ENCODE data around the gene MYH7.

Gene MYH7

DNA sequence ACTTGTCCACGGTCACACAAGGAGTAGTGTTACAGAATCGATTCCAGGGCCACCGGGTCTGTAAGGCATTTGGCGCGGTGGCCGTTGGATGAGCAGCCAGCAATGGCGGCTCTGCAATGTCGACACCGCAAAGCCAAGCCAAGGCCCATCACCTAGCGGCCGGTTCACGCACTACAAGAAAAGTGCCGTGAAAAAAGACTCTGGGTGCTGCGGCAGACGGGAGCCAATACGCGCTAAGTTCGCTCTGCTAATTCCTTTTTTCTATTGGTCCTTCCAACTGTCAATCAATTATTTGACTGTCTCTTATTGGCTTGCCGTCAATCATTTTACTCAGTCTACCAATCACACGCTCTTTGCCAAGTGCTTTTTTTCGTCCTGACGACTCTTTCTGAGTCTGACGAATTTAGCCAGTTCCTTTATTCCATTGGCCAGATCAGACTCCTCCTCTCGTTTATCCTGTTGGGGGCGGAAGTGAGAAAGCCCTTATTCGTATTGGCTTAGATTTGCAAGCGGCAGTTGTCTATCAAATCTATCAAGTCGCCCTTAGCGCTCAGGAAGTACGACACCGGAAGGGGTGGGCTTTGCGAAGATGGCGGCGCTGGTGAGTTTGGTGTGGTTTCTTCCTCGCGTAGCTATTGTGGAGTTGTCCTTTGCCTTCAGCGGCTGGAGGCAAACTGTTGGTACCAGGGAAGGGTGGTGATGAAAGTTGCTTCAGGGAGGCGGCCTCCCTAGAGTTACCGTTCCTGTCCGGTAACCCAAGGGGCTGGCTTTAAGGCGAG, 33.9 kb upstream of the MYH7 start, which contains the start of gene NGDN:
Gene NGDN, plus strand, starts transcription at position 577 of the 779 bp plus-strand sequence. Its CDS starts 13 bp downstream, at position 590.
- ChIA-PET POLR2A (interaction anchor here (1.7 kb wide), 1 partner anchor 148 kb away, joined by 6 read pairs; the partner anchor contains the start of gene PABPN1), CTCF (interaction anchor here (0.7 to 1.6 kb wide), 5 partner anchors 9 to 283 kb away, joined by 3 to 5 read pairs (median 4); no protein-coding TSS in a partner anchor)
- Histone ChIP-seq H3K9me3 (ENCODE audit: control insufficient read depth, insufficient read depth, low read depth, low read length) (no peaks in the 10 kb centered on the region), H3K27ac (ENCODE audit: extremely low read depth, low read depth, low read length) (peak within 1 kb of the TSS; percentile 28; the same call in 1 of the 2 replicates), H3K4me1 (ENCODE audit: control insufficient read depth, insufficient read depth, low read length) (peaks cover 4% of the 10 kb centered on the region; the same call in 1 of the 2 replicates), H3K4me3 (ENCODE audit: low read depth, low read length) (peak within 1 kb of the TSS; percentile 91), H3K36me3 (ENCODE audit: control insufficient read depth in 2 of 2, insufficient read depth in 1 of 2, low read length in 2 of 2) (peaks cover 31 to 37% of the 10 kb centered on the region in 2 experiments)
- TF ChIP-seq ZNF768 (tag by site-specific recombination; IDR thresholded peaks at IDR 0.05) = no peak
- TF ChIP-seq ZBTB7A (tag by site-specific recombination; IDR thresholded peaks at IDR 0.05; ENCODE audit: low read depth) = no peak
- TF ChIP-seq, protein P1, sequence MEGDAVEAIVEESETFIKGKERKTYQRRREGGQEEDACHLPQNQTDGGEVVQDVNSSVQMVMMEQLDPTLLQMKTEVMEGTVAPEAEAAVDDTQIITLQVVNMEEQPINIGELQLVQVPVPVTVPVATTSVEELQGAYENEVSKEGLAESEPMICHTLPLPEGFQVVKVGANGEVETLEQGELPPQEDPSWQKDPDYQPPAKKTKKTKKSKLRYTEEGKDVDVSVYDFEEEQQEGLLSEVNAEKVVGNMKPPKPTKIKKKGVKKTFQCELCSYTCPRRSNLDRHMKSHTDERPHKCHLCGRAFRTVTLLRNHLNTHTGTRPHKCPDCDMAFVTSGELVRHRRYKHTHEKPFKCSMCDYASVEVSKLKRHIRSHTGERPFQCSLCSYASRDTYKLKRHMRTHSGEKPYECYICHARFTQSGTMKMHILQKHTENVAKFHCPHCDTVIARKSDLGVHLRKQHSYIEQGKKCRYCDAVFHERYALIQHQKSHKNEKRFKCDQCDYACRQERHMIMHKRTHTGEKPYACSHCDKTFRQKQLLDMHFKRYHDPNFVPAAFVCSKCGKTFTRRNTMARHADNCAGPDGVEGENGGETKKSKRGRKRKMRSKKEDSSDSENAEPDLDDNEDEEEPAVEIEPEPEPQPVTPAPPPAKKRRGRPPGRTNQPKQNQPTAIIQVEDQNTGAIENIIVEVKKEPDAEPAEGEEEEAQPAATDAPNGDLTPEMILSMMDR (tag by site-specific recombination; IDR thresholded peaks at IDR 0.05) = peak; percentile 74
- TF ChIP-seq ZNF274 (IDR thresholded peaks at IDR 0.05; ENCODE audit: low read length) = no peak
- no peak for TF ChIP-seq ZNF274 (tag by site-specific recombination; IDR thresholded peaks at IDR 0.05; ENCODE audit: borderline replicate concordance)
- no peak for TF ChIP-seq ZNF585B (tag by site-specific recombination; IDR thresholded peaks at IDR 0.05)
- peak; percentile 95 for TF ChIP-seq ZBTB17 (tag by site-specific recombination; IDR thresholded peaks at IDR 0.05)
- peak; percentile 44; the same call in 1 of the 2 replicates for TF ChIP-seq ZNF561 (tag by site-specific recombination; IDR thresholded peaks at IDR 0.05; ENCODE audit: borderline replicate concordance)
- TF ChIP-seq, protein P2, sequence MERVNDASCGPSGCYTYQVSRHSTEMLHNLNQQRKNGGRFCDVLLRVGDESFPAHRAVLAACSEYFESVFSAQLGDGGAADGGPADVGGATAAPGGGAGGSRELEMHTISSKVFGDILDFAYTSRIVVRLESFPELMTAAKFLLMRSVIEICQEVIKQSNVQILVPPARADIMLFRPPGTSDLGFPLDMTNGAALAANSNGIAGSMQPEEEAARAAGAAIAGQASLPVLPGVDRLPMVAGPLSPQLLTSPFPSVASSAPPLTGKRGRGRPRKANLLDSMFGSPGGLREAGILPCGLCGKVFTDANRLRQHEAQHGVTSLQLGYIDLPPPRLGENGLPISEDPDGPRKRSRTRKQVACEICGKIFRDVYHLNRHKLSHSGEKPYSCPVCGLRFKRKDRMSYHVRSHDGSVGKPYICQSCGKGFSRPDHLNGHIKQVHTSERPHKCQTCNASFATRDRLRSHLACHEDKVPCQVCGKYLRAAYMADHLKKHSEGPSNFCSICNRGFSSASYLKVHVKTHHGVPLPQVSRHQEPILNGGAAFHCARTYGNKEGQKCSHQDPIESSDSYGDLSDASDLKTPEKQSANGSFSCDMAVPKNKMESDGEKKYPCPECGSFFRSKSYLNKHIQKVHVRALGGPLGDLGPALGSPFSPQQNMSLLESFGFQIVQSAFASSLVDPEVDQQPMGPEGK (tag by site-specific recombination; IDR thresholded peaks at IDR 0.05) = no peak
- no peak for TF ChIP-seq BCL11A (tag by site-specific recombination; IDR thresholded peaks at IDR 0.05; ENCODE audit: low read depth)
- no peak for TF ChIP-seq BCL11B (tag by site-specific recombination; IDR thresholded peaks at IDR 0.05; ENCODE audit: low read depth)
- no peak for TF ChIP-seq ZNF423 (tag by site-specific recombination; IDR thresholded peaks at IDR 0.05)
- TF ChIP-seq ZNF112 (tag by site-specific recombination; IDR thresholded peaks at IDR 0.05) = no peak
- TF ChIP-seq, protein P3, sequence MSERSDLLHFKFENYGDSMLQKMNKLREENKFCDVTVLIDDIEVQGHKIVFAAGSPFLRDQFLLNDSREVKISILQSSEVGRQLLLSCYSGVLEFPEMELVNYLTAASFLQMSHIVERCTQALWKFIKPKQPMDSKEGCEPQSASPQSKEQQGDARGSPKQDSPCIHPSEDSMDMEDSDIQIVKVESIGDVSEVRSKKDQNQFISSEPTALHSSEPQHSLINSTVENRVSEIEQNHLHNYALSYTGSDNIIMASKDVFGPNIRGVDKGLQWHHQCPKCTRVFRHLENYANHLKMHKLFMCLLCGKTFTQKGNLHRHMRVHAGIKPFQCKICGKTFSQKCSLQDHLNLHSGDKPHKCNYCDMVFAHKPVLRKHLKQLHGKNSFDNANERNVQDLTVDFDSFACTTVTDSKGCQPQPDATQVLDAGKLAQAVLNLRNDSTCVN (tag by site-specific recombination; optimal IDR thresholded peaks at IDR 0.05) = no peak
- TF ChIP-seq, protein P4, sequence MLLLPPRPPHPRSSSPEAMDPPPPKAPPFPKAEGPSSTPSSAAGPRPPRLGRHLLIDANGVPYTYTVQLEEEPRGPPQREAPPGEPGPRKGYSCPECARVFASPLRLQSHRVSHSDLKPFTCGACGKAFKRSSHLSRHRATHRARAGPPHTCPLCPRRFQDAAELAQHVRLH (tag by site-specific recombination; IDR thresholded peaks at IDR 0.05) = no peak
- TF ChIP-seq ZNF146 (tag by site-specific recombination; IDR thresholded peaks at IDR 0.05) = no peak
- TF ChIP-seq MYNN (tag by site-specific recombination; IDR thresholded peaks at IDR 0.05; ENCODE audit: borderline replicate concordance) = no peak
- no peak for TF ChIP-seq SCRT1 (tag by site-specific recombination; IDR thresholded peaks at IDR 0.05; ENCODE audit: borderline replicate concordance)
- TF ChIP-seq ZNF292 (tag by site-specific recombination; IDR thresholded peaks at IDR 0.05; ENCODE audit: borderline replicate concordance, low read depth) = no peak
- TF ChIP-seq ZSCAN30 (tag by site-specific recombination; IDR thresholded peaks at IDR 0.05) = peak; percentile 43; the same call in 1 of the 2 replicates
- TF ChIP-seq, protein P5, sequence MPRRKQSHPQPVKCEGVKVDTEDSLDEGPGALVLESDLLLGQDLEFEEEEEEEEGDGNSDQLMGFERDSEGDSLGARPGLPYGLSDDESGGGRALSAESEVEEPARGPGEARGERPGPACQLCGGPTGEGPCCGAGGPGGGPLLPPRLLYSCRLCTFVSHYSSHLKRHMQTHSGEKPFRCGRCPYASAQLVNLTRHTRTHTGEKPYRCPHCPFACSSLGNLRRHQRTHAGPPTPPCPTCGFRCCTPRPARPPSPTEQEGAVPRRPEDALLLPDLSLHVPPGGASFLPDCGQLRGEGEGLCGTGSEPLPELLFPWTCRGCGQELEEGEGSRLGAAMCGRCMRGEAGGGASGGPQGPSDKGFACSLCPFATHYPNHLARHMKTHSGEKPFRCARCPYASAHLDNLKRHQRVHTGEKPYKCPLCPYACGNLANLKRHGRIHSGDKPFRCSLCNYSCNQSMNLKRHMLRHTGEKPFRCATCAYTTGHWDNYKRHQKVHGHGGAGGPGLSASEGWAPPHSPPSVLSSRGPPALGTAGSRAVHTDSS (tag by site-specific recombination; IDR thresholded peaks at IDR 0.05) = no peak
- TF ChIP-seq ZBTB21 (tag by site-specific recombination; IDR thresholded peaks at IDR 0.05) = peak; percentile 71
- peak; percentile 19; the same call in 1 of the 2 replicates for TF ChIP-seq ZNF660 (tag by site-specific recombination; IDR thresholded peaks at IDR 0.05)
- TF ChIP-seq, protein P6, sequence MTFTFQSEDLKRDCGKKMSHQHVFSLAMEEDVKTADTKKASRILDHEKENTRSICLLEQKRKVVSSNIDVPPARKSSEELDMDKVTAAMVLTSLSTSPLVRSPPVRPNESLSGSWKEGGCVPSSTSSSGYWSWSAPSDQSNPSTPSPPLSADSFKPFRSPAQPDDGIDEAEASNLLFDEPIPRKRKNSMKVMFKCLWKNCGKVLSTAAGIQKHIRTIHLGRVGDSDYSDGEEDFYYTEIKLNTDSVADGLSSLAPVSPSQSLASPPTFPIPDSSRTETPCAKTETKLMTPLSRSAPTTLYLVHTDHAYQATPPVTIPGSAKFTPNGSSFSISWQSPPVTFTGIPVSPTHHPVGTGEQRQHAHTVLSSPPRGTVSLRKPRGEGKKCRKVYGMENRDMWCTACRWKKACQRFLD (tag by site-specific recombination; IDR thresholded peaks at IDR 0.05) = no peak
- TF ChIP-seq ZNF837 (tag by site-specific recombination; IDR thresholded peaks at IDR 0.05) = no peak
- TF ChIP-seq, protein P7, sequence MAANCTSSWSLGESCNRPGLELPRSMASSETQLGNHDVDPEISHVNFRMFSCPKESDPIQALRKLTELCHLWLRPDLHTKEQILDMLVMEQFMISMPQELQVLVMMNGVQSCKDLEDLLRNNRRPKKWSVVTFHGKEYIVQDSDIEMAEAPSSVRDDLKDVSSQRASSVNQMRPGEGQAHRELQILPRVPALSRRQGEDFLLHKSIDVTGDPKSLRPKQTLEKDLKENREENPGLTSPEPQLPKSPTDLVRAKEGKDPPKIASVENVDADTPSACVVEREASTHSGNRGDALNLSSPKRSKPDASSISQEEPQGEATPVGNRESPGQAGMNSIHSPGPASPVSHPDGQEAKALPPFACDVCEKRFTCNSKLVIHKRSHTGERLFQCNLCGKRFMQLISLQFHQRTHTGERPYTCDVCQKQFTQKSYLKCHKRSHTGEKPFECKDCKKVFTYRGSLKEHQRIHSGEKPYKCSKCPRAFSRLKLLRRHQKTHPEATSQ (tag by site-specific recombination; IDR thresholded peaks at IDR 0.05) = no peak
- 0 out of 2 replicates have a peak, but pooled peaks have one; percentile 53 for TF ChIP-seq ZNF324 (tag by site-specific recombination; IDR thresholded peaks at IDR 0.05)
- no peak; the same call in 1 of the 2 replicates for TF ChIP-seq ZNF394 (tag by site-specific recombination; IDR thresholded peaks at IDR 0.05; ENCODE audit: borderline replicate concordance)

Measured in HEK293 (cell line).